ENCODE measurements around the gene UQCR10. TPM values are rescaled to one million over a fixed set of nuclear protein-coding genes. Genes with fewer than 3 reads are reported as not detected.
"Not testable (repeated sequence)": the region's sequence is repeated elsewhere in the genome, so short reads cannot be mapped to it uniquely, and the experiment has no call there.

The UQCR10 gene
- total RNA-seq, 1 donor from 2014 or later, result 68.1 TPM

DNA sequence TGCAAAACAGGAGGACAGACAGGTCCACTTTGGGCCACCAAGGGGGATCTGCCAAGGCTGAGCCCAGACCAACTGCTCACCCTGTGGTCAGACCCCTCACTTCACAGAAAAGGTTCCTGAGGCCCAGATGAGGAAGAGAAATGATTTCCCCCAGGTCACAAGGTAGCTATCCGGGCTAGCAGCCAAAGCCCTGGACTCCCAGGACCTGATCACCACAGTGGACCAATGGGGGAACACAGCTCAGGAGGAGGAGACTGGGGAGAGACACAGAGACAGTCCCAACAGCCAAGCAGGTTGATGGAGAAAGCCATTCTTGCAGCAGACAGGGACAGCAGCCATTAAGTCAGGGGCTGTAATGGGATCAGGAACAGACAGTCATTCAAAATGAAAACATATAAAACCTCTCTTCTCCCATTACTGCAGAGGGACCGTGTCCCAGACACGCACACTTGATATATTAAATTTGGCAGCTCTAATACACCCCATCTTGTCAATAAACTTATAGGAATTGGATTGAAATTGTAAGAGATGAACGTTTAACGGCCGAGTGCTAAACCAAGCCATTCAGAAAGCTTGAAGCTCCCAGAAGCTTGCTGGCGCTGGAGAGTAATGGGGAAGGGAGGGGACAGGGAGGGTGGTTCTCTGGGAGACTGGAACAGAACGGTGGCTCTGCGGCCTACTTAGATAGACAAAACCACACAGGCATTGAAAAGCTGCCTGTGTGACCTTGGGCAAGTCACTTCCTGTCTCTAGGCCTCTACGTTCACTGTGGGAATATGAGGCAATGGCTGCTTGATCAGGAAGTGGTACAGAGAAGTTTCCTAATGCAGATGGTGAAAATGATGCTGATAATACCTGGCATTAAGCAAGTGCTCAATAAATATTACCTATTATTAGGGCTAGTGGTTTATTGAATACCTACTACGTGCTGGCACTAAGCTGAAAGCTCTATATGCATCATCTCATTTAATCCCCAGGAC is 16.3 kb upstream of the UQCR10 start:
- no peak for ATAC-seq (ENCODE audit: low read depth)
- POLR2A ChIA-PET, result no interaction called here
- Mint-ChIP-seq H3K4me3 (no peak overlapping the region), H3K36me3 (ENCODE audit: low read depth) (peaks cover 30% of the 10 kb centered on the region), H3K27me3 (no peaks in the 10 kb centered on the region), H3K9me3 (no peaks in the 10 kb centered on the region), H3K4me1 (peaks cover 4% of the 10 kb centered on the region), H3K27ac (no peak overlapping the region)
- TF ChIP-seq, protein P1, sequence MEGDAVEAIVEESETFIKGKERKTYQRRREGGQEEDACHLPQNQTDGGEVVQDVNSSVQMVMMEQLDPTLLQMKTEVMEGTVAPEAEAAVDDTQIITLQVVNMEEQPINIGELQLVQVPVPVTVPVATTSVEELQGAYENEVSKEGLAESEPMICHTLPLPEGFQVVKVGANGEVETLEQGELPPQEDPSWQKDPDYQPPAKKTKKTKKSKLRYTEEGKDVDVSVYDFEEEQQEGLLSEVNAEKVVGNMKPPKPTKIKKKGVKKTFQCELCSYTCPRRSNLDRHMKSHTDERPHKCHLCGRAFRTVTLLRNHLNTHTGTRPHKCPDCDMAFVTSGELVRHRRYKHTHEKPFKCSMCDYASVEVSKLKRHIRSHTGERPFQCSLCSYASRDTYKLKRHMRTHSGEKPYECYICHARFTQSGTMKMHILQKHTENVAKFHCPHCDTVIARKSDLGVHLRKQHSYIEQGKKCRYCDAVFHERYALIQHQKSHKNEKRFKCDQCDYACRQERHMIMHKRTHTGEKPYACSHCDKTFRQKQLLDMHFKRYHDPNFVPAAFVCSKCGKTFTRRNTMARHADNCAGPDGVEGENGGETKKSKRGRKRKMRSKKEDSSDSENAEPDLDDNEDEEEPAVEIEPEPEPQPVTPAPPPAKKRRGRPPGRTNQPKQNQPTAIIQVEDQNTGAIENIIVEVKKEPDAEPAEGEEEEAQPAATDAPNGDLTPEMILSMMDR (IDR thresholded peaks at IDR 0.05), result no peak
- CTCF ChIA-PET, result no interaction called here
- intact Hi-C loops (cut with micrococcal nuclease), result no loop called here
- no peak for DNase-seq

DNA sequence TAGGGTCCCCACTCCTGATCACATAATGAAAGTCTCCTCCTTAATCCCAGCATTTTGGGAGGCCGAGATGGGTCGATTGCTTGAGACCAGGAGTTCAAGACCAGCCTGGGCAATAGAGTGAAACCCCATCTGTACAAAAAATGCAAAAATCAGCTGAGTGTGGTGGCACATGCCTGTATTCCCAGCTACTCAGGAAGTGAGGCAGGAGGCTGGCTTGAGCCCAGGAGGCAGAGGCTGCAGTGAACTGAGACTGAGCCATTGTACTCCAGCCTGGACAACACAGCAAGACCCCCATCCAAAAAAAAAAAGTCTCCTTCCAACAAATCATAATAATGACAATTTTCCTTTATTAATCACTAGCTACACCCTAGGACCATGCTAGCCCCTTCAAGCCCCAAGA is 15.5 kb upstream of the UQCR10 start:
- Mint-ChIP-seq H3K36me3 (ENCODE audit: low read depth) (peaks cover 24% of the 10 kb centered on the region), H3K27me3 (no peaks in the 10 kb centered on the region), H3K4me1 (peaks cover 4% of the 10 kb centered on the region), H3K9me3 (no peaks in the 10 kb centered on the region), H3K27ac (no peak overlapping the region), H3K4me3 (no peak overlapping the region)
- ChIA-PET CTCF (no interaction called here), POLR2A (no interaction called here)
- ATAC-seq (ENCODE audit: low read depth), result no peak
- TF ChIP-seq, protein P1 (IDR thresholded peaks at IDR 0.05), result no peak
- DNase-seq, result no peak
- intact Hi-C loops (cut with micrococcal nuclease), result no loop called here

DNA sequence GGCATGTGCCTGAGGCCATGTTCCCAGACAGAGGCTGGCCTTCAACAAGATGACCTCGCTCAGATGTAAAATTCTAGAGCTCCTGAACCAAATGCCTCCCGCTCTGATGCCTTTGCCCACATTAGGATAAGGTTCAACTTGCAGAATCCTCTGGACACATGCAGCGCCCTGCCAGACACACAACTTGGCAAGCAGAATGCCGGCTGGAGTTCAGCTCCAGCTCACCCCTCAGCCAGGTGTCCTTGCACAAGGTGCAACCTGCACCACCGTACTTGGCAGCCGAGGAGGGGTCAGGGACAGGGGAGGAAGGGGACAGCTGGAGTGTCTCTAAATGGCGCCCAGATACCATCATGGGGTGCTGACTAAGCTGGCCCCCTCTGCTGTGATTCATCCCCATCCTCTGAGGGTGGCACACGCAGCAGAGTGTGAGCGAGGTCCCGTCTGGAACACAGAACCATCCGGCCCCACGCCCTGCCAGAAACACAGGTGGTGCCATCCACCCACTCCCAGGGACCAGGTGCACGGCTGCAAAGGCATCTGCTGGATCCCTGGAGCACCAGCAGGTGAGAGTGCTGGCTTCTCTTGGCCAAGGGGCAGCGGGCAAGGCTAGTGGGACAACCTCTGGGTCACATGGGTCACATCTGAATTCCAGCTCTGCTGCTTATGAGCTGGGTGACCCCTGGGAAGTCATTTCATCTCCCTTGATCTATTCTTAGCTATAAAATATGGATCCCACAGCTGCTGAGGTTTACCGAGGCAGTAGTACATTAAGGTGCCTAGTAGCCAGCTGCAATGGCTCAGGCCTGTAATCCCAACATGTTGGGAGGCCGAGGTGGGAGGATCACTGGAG is 13.1 kb upstream of the UQCR10 start:
- Mint-ChIP-seq H3K9me3 (no peaks in the 10 kb centered on the region), H3K4me1 (peaks cover 4% of the 10 kb centered on the region), H3K4me3 (no peak overlapping the region), H3K27ac (no peak overlapping the region), H3K36me3 (ENCODE audit: low read depth) (peaks cover 8% of the 10 kb centered on the region), H3K27me3 (no peaks in the 10 kb centered on the region)
- DNase-seq (no peak), ATAC-seq (ENCODE audit: low read depth) (no peak)
- POLR2A ChIA-PET, result interaction anchor here (0.6 kb wide), 1 partner anchor 1693 kb away, joined by 3 read pairs; no protein-coding TSS in a partner anchor
- intact Hi-C loops (cut with micrococcal nuclease), result no loop called here
- TF ChIP-seq, protein P1 (IDR thresholded peaks at IDR 0.05), result no peak
- CTCF ChIA-PET, result interaction anchor here (0.8 kb wide), 1 partner anchor 251 kb away, joined by 3 read pairs; no protein-coding TSS in a partner anchor

DNA sequence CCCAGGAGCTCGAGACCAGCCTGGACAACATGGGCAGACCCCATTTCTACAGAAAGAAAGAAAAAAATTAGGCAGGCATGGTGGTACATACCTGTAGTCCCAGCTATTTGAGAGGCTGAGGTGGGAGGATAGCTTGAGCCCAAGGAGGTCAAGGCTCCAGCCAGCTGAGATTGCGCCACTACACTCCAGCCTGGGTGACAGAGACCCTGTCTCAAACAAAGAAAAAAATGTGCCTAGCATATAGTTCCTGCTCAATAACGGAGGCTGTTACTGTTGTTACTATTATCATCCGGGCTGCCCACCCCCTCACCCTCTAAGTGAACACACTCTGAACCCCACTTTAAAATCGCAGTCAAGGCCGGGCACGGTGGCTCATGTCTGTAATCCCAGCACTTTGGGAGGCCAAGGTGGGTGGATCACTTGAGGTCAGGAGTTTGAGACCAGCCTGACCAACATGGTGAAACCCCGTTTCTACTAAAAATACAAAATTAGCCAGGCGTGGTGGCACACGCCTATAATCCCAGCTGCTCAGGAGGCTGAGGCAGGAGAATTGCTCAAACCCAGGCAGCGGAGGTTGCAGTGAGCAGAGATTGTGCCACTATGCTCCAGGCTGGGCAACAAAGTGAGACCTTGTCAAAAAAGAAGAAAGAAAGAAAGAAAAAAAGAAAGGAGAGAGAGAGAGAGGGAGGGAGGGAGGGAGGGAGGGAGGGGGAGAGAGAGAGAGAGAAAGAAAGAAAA is 12.3 kb upstream of the UQCR10 start:
- H3K36me3 Mint-ChIP-seq (ENCODE audit: low read depth); H3K27me3 Mint-ChIP-seq; H3K4me3 Mint-ChIP-seq; POLR2A ChIA-PET; intact Hi-C loops (cut with micrococcal nuclease); H3K9me3 Mint-ChIP-seq; ATAC-seq (ENCODE audit: low read depth); DNase-seq; H3K27ac Mint-ChIP-seq; CTCF ChIA-PET; H3K4me1 Mint-ChIP-seq: not testable (repeated sequence)

DNA sequence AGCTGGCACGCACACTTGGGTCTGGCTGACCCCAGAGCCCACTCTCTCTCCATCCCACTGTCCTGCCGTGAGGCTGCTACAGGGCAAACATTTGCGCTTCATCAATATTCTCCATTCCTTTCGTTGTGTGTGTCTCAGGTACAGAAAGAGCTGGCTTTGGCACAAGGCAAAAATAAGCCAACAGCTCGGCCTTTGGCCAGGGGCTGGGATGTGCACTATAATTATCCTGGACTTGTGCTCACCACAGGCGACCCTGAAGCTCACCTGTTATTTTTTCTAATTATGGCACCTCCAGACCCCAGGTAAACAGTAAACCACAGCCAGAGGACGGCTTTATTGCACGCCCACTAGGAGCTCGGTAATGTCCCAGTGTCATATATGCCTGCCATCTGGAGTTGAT is 11.3 kb upstream of the UQCR10 start:
- Mint-ChIP-seq H3K27me3 (no peaks in the 10 kb centered on the region), H3K9me3 (no peaks in the 10 kb centered on the region), H3K4me3 (no peak overlapping the region), H3K4me1 (peaks cover 4% of the 10 kb centered on the region), H3K27ac (no peak overlapping the region), H3K36me3 (ENCODE audit: low read depth) (no peaks in the 10 kb centered on the region)
- no peak for DNase-seq
- TF ChIP-seq, protein P1 (IDR thresholded peaks at IDR 0.05), result no peak
- POLR2A ChIA-PET, result no interaction called here
- intact Hi-C loops (cut with micrococcal nuclease), result no loop called here
- no peak for ATAC-seq (ENCODE audit: low read depth)
- CTCF ChIA-PET, result no interaction called here

Measured in activated B cell treated with CpG ODN at 0.5 μM for 24 hours (primary cell).